CD4-positive, alpha-beta T cell treated with Interleukin-6 at 100 ng/mL for 8 hours (primary cell): ENCODE data around the gene SPATS2L.

Source experiments
- DNase-seq: peaks from one replicate; pipeline ENCODE4 v3.0.0-alpha.2; 2020; ENCODE audit warnings: mixed read lengths, low spot score

The SPATS2L gene, protein sequence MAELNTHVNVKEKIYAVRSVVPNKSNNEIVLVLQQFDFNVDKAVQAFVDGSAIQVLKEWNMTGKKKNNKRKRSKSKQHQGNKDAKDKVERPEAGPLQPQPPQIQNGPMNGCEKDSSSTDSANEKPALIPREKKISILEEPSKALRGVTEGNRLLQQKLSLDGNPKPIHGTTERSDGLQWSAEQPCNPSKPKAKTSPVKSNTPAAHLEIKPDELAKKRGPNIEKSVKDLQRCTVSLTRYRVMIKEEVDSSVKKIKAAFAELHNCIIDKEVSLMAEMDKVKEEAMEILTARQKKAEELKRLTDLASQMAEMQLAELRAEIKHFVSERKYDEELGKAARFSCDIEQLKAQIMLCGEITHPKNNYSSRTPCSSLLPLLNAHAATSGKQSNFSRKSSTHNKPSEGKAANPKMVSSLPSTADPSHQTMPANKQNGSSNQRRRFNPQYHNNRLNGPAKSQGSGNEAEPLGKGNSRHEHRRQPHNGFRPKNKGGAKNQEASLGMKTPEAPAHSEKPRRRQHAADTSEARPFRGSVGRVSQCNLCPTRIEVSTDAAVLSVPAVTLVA

DNA sequence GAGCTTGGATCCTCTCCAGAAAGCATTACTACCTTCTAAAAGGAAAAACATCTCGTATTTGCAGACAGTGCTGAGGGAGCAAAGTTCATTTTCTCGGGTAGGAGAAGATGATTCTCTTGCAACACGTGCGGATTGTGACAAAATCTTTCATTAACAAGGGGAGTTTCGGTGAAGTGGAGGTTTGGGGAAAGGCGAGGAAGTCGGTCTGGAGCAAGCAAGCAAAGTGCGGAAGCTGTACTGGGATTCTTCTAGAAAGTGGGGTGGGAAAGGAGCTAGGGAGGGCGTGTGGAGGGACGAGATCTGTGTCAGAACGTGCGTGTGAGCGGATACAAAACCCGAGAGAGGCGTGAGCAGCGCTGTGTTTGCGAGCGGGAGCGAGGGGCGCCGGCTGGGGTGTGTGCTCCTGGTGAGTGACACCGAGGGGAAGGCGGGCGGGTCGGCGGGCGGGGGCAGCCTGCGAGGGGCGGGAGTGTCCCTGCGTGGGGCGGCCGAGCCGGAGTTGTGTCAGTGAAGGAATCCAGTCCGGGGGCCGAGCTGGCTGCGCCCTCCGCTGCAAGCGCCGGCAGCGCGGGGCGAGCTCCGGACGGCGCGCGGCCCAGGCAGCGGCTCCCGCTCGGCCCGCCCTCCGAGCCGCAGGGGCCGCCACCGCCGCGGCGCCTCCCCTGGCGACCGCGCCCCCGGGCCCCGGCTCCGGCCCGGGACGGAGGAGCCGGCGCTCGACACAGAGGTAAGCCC, at the start of gene SPATS2L:
Gene SPATS2L, plus strand, starts transcription at position 498 of the 735 bp plus-strand sequence. CDS start 82,552 bp downstream, outside the sequence.
- DNase-seq: peak; percentile 30

DNA sequence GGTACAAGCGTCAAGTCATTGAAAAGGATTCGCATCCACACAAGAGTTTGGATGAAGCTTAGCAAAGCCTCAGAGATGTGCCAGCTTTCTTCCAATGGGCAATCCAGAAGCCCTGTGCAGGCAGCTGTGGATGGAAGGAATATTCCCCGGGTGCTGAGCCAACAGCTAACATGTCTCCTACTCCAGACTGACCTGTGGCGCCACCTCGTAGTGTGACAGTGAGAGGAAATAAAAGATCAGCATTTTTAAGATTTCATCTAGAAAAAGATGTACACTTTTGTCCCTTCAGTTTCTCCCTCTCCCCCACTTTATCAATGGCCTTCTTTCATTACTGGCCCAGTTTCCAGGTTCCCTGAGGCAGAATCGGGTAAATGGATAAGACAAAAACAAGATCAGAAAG, 48.9 kb upstream of the SPATS2L start:
- DNase-seq: no peak

DNA sequence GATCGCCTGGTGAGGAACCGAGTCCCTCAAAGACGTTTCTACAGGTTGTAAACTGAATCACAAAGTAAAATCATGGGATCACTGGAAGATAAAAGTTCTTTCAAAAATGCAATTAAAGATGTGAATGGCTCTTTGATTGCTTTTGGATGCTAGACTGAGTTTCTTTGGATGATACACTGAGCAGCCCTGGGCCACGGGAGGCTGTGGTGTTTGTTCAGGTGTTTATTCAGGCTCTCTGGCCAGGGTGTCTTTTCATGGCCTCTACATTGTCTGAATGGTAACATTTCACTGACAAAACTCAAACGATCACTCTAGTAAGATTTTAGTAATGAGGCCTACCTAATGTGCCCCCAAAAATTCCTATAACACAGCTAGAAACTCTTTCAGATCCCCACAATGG, 48.4 kb upstream of the SPATS2L start:
- no peak for DNase-seq

DNA sequence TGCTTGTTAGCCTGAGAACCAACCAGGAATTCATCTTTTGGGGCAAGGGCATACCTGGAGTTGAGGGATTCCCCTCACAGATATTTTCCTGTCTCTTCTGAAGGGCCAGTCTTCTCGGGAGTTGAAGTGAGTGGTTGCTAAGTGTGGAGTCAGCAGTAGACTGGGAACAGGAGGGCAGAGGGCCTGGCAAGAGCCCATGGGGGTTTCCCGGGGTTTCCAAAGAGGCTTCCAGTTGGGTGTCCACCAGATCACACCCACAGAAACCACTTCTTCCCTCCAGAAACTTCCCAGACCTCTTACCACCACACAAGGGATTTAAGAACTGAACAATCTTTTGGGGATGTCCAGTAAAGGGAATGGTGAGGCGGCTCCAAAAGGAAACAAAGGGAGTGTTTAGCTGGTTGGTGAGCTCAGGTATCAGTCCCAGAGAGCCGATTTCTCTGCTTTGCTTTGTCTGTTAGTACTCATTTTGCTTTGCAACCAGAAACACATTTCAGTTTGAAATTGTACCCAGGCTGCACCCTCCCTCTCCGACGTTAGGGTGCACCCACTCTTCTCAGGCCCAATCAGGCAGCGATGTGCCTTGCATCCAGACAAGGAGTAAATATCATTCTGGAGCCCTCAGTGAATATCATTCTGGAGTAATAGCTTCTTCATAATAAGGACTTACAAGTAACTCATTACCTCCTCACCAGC, 47.5 kb upstream of the SPATS2L start:
- no peak for DNase-seq

DNA sequence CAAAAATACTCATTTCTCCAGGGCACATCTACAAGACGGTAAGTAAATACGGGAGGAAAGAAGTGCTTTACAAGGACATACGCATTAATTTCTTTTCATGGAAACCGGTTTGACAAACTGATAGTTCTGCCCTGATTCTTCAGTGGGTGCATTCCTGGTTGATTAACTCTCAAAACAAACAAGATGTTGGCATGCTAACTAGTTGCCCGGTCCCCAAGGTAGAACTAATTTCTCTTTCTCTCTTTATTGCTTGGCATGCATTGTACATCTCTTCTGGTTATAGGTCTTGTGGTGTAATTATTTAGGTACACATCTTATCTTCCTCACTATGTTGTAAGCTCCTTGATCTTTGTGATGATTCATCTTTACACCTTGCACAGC, 46.9 kb upstream of the SPATS2L start:
- DNase-seq: no peak

DNA sequence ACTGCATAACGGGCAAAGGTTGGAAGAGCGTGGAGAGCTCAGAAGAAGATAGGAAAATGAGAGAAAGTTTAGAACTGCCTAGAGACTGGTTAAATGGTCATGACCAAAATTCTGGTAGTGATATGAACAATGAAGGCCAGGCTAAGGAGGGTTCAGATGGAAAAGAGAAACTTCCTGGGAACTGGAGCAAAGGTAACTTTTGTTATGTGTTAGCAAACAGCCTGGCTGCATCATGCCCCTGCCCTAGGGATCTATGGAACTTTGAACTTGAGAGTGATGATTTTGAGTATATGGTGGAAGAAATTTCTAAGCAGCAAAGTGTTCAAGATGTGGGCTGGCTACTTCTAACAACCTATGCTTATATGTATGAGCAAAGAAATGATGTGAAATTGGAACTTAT, 44.4 kb upstream of the SPATS2L start:
- DNase-seq: no peak

DNA sequence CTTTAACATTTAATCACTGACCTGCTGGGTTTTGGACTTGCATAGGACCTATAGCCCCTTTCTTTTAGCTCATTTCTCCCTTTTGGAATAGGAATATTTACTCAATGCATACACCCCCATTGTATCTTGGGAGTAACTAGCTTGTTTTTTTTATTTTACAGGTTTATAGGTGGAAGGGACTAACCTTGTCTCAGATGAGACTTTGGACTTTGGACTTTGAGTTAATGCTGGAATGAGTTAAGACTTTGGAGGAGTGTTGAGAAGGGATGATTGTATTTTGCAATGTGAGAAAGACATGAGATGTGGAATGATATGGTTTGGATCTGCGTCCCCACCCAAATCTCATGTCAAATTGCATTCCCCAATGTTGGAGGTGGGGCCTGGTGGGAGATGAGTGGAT, 43.2 kb upstream of the SPATS2L start:
- DNase-seq: no peak

DNA sequence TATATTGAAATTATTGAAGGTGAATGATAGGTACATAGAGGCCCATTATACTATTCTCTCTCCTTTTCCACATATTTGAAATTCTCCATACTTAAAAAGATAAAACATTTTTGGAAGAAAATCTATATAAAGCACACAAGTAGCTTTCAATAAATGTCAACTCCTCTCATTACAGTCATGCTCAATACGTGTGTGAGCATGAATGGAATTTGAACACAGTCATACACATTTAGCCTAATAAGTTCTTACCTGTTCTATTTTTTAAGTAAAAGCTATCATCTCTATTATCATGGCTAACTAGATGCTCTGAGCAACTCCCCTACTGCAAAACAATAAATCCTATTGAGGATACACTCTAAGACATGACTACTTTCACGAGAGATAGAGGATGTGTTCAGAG, 41.9 kb upstream of the SPATS2L start:
- no peak for DNase-seq

DNA sequence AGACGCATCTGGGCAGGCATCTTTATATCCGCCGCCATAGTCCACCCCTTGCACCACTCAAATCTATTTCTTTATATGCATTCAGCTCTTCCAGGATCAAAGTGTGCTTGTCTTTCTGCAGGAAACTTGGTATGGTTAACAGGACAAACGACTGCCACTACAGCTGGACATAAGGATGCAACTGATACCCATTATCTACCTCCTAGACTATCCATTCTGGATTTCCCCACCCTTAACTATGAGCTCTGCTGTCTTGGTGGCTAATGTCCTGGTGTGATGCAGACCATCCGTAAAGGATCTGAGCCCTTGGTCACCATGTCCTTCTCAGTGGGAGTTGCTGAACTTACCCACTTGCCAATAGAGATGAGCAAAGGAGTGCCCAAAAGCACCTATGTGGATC, 40.1 kb upstream of the SPATS2L start:
- no peak for DNase-seq

DNA sequence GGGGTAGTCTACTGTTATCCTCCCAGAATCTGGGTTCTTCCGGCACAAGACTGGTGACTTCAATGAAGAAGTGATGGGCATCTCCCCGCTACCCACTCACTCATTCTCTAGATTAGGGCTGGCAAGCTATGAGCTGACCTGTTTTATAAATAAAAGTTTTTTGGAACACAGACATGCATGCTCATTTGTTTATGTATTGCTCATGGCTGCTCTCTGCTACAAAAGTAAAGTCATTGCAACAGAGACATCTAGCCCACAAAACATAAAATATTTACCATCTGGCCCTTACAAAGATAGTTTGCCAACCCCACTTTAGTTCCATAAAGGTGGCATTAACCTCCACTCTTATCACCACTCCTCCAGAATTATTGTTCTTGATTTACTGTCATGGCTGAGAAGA, 39.1 kb upstream of the SPATS2L start:
- DNase-seq: no peak

DNA sequence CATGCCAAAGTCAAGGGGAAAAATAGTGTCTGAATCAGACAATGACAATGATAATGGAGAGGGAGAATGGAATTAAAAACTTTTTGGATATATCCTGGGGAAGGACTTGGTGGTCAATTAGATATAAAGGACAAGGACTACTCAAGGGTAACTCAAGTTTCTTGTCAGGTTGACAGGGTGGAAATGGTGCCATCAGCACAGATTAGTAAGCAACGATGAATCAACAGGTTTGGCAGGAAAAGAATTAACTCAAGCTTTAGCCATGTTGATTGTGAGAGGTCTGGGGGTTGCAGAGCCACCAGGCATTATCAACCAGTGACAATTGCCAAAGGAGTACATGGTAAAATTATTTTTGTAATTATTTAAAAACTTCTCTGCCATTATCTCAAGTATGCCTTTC, 35.8 kb upstream of the SPATS2L start:
- DNase-seq: no peak

DNA sequence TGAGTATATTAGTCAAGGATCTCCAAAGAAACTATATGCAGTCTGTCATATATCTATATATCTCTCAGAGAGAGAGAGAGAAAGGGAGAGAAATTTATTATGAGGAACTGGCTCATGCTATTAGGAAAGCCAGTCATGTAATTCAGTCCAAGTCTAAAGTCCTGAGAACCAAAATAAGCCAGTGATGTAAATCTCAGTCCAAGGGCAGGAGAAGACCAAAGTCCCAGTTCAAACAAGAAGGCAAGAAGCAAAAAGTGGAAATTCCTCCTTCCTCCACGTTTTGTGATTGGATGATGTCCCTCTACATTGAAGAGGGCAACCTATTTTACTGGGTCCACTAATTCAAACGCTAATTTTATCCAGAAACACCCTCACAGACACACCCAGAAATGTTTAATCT, 34.2 kb upstream of the SPATS2L start:
- DNase-seq: no peak

DNA sequence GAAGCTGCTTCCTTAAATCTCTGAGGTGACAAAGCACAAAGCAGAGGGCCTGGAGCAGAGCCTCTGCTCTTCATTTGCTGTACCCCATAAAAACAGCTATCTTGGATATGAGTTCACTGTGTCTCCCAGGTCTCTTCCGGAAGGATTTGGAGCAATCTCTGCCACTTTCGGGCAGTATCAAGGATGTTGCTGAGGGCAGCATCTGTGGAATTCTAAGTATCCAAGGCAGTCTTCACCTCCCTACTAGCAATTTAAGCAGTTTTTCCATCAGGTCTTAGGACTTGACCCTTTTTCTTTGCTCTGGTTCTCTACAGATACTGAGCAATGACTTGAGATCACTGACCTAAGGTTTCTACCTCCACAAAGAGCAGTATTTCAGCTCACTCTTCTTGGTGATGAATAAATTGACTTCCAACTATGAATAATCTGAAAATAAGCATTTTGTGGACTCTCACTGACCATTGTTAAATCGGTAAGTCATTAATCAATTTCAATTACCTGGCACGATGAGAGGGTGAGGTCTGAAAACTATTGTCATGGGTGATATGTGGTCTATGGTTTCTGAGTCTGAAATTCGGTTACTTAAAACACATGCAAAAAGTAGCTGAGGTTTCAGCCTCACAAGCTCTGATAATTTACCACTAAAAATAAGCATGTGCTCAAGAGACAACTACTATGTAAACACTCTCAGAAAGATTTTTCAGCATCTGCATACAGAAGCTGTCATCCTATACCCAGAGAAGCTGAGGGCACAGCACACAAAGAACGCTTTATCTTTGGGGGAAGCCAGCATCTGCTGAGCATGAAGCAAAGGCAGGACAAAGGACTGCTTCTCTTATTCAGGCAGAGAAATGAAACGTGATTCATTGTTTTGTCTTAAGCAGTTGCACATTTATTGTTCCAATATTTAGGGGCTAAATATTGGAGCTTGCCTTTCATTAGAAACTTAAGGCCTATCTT, 32.1 kb upstream of the SPATS2L start:
- DNase-seq: no peak

DNA sequence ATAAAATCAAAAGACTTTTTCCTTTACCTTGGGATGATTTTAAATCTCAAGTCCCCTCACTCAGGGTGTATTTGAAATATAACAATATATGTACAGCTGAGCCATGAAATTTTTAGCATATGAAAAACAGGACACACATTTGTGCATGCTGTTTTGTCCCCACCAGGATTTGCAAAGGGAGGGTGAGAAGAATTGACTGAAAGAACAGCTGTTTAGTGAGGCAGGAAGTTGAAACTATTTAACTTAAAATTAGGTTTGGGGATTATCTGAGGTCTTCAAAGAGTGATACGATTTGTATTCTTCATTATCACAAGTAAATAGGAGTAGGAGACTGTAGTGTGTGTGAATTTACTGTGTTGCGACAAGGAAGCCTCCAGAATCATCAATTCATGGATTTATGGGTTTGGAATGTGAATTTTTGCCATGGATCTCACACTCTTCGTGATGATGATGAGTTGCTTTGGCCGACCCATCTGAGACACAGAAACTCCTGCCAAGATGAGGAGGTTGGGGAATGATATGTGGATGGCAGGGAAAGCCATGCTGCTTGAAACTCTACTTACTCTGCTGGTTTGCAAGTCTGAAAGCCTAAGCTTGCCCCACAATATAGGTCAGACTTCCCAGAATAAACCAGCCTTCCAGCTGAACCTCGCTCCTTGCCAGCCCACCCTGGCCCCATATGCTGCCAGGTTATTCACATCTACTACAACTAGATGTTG, 31.0 kb upstream of the SPATS2L start:
- no peak for DNase-seq

DNA sequence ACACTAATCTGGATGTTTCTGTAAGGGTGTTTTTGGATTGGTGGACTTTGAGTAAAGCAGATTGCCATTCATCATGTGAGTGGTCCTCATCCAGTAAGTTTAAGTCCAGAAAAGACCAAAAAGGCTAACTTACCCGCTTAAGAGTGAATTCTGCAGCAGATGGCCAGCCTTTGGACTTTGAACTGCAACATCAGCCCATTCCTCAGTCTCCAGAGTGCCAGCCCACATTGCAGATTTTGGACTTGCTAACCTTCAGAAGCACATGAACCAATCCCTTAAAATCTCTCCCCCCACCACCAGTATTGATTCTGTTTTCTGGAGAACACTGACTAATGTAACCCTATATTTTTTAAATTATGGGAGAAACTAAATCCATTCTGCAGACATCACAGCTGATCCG, 30.0 kb upstream of the SPATS2L start:
- DNase-seq: no peak

DNA sequence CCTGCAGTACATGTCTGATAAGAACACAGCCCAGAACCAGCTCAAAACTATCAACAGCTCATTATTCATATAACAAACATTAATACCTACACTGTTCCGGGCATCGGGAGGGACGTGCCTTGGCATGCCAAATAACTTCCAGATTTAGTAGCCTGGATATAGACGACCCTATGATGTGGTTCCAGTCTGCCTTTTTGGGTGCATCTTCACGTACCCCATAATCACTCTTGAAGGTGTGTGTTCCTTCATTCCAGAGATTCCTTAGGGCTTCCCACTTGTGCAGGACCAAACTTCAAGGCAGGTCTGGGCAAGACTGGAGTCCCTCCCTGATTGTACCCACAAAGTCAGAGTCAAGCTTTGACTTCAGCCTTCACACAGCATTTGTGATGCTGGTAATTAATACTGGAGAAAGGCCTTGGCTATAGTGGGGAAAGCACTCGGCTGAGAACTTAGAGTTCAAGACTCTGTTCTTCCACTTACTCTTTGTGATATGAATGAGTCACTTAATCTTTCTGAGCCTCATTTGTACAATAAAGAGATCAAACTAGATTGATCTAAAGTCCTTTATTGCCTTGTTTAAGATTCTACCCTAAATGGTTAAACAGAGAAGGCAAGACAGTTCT, 27.7 kb upstream of the SPATS2L start:
- DNase-seq: no peak

DNA sequence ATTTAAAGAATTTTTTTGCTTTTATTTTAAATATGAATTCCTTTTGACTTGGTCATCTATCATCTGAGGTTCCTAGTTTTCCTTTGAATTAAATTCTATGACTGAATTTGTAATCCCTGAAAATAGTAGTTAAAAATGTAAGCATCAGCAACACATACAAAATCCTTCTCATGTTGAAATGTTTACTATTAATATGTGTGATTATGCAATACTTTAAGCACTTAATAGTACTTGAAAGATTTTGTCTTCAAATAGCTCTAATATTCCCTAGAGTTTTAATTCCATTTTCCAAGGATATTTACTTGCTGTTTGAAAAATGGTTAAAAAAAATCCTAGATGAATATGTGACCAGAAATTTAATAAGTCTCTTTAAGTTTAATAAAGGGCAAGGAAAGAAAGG, 26.6 kb upstream of the SPATS2L start:
- no peak for DNase-seq

DNA sequence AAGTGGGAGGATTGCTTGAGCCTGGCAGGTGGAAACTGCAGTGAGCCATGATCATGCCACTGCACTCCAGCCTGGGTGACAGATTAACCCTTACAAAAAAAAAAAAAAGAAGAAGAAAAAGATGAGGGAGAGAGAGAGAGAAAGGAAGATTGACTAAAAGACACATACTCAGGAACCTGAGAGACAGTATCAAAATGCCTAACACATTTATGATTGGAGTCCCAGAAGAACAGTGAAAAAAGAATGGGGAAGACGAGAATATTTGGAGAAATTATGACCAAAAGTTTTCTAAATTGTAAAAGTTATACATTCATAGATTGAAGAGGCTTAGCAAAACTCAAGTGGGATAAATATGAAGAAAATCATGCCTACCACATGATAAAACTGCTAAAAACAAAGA, 19.9 kb upstream of the SPATS2L start:
- DNase-seq: no peak

DNA sequence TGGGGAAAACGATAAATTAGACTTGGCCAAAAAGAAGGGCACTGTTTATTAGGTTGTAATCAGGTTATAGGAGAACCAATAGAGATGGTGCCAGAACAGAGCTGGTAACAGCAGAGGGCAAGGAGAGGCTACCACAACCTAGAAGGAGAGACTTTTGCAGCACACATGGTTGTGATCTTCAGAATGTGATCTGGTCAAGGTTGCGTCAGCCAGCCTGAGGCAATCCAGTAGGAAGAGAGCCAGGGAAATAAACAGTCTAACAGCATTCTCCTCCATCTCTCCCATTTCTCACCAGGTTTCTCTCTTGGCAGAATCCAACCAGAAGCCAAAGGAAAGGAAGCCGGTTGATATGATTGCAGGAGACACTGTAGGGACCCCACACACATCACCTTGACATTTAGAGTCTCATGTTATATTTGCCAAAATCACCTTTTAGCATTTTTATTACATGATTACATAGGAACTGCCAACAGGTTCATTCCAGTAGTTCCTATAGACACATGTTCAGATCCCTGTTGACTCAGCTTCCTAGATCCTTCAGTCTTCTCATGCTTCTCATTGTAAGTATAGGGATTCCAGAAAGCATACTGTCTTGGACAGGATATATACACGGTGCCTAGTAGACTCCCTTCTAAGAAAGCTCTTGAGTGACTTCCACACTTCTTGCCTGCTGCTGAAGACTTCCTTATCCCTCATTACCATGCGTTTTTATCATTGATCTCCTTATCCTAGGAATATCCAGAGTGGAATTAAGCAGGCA, 17.6 kb upstream of the SPATS2L start:
- no peak for DNase-seq

DNA sequence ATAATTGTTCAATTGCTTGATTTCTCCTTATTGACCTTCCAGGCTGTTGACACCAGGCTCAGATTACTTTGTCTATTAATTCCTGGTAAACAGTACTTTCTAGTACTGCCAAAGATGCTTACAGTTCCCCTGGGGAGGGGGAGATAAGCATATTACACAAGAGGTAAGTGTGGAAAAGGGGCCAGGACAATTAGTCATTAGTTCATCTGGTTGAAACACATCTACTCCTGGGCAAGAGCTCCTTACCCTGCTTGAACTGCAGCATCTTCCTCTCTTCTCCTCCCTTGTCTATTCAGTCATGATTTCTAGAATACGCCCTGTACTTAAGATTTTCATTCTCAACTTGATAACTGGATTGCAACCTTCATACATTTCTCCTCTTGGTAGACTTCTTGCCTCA, 10.4 kb upstream of the SPATS2L start:
- no peak for DNase-seq
